GM18507 (cell line): Measurements from ENCODE around the gene PAQR7.

ENCODE experiments used
- DNase-seq: peaks from one replicate; pipeline ENCODE4 v3.0.0; 2011; ENCODE audit warnings: low read depth; ENCODE audit not compliant: insufficient read length; ENCODE audit errors: extremely low spot score
- FAIRE-seq: peaks from 2 replicates; lab custom pipeline; 2011; peaks lifted over from hg19 to GRCh38; lab: Jason Lieb, UNC

The PAQR7 gene

DNA sequence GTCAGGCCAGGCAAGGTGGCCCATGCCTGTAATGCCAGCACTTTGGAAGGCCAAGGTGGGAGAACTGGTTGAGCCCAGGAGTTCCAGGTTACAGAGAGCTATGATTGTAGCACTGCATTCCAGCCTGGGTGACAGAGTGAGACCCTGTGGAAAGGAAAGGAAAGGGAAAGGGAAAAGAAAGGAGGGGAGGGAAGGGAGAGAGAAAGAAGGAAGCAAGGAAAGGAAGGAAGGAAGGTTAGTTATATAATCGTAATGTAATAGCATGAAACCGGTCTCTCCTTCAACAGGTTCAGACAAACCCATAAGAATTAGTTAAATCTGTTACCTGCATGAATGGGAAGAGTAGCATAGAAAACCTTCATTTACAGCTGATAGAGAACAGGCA, 1.2 kb upstream of the PAQR7 start:
- DNase-seq (no peak), FAIRE-seq (no peak)

DNA sequence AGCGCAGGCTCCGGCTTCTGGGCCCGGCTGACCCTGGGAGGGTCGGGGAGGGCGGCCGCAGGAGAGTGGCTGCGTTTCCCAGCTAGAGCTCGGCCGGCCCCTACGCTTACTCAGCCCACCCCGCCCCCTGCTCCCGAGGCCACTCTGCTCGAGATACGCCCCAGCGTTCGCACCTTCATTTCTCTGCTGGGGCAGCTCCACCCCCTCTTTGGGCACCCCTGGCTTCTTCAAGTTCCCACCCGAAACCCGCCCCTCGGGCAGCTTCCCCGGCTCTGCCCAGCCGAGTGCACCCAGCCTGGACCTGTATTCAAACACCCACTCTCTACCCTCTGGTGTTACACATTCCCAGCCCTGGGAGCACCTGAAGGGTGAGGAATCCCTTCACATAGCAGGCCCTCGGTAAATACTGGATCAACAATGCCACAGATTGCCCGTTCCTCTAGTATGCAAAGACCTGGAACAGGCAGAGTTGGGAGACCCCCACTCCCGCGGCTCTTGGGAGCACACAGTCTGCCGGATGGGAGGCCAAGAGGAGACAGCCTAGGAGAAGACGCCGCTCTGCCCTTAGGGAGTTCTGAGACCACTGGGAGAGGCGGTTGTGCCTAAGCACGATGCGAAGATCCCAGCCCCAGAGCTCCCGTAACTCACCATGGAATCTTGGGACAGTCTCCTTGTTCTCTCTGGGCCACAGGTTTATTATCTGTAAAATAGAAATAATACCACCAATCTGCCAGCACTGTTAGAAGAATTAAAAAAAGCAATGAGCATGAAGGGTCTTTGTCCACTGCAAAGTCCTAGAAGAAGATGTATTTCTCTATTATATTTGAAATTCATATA, 566 bp upstream of the PAQR7 start:
- FAIRE-seq = no peak
- DNase-seq = no peak

DNA sequence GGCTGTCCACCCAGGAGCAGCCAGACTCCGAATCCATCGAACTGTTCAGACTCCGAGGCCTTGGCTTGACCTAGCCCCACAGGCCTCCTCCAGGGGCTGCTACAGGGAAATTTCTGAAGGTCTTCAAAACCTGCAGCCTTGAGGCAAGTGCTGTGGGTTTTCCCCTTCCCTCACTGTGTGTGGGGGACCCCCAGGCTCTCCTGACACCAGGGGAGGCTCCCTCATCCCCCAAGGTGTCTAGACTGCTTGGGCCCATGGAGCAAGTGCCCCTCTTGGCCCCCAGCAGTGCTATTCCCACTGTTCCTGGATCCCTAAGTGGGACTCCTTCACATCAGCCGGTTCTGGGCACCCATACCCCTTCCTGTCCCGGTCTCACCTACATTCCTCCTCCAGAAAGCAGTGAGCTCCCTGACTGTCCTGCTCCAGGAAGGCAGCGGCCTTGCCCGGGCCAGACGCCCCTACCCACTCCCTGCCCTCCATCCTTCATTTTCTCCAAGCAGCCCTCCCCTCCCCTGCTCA, 814 bp downstream of the PAQR7 start:
- FAIRE-seq (no peak), DNase-seq (no peak)

DNA sequence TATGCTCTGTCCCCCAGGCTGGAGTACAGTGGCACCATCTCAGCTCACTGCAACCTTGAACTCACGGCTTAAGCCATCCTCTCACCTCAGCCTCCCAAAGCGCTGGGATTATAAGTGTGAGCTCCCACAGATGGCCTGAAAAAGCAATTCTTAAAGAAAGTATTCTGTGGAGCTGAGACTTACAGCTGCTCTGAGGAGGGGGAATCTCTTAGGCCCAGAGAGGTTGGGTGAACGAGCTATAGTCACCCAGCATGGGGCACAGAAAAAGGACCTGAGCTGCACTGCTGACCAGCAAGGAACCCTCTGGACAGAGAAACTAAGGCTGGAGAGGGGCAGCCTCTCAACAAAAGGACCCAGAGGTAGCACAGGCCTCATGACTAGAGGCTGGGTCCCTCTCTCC, 1.3 kb downstream of the PAQR7 start:
- FAIRE-seq (no peak), DNase-seq (no peak)

DNA sequence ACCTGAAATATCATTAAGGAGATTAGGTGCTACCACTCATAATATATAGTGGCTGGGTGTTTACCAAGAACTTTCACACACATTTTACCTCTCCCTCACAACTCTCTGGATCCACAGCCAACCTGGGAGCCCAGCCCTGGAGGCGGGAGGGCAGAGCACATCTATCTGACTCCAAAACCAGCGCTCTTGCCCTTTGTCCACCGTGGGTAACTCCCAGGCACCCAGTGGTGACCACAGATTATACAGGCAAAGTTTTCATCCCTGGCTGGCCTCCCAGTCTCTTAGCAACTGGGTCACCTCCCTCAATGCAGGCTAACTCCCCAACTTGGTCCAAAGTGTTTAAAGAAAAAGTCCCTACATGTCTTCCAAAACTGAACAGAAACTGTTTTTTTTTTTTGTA, 2.4 kb downstream of the PAQR7 start:
- no peak for FAIRE-seq
- DNase-seq = no peak

DNA sequence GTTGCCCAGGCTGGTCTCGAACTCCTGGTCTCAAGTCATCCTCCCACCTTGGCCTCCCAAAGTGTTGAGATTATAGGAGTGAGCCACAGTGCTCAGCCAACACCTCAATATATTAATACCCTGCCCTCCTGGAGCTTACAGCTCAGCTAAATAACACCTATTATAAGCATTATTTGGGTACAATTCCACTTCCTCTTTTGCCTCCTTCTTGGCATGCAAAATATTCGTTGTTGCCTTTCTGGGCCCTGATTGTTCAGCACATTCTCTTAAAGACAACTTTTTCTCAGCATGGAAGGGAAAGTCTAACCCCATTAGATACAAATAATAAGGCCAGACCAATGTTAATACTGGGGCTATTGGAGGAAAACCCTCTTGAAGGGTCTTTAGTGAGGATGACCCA, 2.8 kb downstream of the PAQR7 start:
- DNase-seq (no peak), FAIRE-seq (no peak)

DNA sequence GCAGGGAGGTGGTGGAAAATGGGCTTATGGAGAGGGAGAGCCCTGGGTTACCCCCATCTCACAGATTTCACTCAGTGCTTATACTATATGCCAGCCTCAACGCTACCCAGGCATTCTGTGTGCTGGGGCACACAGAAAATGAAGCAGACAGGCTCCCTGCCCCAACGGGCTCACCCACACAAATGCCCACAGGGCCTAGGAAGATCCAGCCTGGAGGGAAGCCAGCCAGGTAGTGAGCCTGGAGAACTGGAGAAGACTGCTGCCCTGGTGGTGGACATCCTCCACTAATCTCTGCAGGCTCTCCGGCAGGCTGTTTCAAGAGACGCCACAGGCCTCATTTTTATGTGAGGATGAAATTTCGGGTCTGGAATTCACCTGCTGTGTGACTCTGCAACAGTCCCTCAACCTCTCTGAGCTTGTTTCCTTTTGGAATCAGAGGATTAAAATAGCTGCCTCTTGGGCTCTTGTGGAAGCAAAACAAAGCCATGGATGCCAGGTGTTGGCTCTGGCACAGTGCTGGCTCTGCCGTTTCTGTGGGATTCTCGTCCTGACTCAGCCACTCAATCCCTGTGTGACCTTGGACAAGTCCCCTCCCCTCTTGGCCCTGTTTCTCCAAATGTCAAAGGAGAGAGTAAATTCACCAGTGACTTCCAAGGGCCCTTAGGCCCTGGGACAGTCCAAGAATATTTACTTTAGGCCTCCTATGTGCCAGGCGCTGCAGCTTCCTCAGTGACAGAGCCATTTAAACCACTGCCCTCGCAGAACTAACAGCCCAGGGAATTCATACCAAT, 3.6 kb downstream of the PAQR7 start:
- DNase-seq = no peak
- FAIRE-seq = no peak

DNA sequence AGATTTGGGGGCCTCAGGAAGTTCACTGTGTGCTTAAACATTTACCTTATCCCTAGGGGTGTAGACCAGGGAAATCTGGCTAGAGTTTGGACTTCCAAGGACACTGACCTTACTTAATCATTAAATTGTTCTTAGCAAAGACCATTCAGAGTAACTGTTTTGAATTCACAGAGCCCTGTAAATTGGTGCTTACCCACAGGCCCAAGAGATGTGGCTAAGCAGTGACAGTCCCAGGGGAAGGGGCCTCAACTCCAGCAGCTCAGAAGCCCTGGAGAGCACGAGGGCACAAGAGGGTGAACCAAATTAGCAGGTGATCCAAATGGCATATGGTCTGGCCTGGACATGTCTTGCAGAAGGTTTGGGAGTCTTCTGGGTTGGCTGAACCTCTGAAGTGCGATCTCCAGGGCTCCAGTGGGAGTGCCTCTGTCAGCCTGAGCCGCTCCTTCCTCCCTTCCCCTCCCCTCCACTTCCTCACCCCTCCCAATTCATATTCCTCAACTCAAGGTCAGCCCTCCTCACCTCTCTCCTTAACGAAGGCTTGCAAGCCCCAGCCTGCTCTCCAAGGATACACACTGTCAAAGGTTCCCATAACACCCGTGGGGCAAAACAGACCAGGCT, 4.3 kb downstream of the PAQR7 start:
- no peak for FAIRE-seq
- DNase-seq = no peak

DNA sequence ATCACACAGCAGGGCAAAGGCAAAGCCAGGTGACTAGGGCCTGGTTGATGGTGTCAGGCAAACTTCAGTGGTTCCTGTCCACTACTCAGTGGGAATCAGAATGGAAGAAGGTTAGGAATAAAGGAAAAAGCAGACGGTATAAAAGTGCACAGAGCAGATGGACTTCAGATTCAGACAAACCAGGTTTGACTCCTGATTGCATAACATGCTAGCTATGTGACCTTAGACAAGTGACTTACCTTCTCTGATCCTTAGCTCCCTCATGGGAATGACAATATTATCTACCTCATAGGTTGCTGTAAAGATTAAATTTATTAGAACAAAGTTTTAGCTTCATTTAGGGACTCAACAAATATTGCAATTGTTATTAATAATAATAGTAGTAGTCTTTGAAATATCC, 4.9 kb downstream of the PAQR7 start:
- FAIRE-seq = no peak
- no peak for DNase-seq

DNA sequence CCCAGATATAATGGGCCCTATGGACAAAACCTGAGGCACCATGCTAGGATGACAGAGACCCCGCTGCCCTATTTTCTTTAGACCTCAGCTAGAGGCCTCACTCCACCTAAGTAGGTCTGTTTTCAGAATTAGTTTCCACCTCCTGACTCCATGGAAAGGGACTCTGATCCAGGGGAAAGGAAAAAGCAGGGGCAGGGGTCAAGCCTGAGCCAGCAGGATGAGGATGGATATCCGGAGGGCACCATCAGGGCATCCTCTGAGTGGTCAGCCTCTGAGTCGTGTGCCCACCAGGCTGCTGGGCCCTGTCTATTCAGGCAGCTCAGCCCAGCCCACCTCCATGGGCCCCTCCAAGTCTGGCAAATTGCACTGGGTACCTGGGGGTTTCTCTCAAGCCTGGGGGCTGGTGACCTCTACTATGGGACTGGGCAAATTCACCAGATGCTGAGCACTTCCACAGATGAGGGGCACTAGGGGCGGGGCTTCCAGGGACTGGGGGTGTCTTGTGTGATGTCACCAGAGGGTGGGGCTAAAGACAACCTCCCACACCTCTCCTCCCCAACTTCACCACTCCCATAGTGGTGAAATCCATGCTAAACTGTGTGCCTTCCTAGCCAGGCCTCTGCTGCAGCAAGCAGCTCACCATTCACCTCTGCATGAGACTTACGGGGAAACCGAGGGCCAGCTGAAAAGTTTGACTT, 5.5 kb downstream of the PAQR7 start:
- DNase-seq (no peak), FAIRE-seq (no peak)

DNA sequence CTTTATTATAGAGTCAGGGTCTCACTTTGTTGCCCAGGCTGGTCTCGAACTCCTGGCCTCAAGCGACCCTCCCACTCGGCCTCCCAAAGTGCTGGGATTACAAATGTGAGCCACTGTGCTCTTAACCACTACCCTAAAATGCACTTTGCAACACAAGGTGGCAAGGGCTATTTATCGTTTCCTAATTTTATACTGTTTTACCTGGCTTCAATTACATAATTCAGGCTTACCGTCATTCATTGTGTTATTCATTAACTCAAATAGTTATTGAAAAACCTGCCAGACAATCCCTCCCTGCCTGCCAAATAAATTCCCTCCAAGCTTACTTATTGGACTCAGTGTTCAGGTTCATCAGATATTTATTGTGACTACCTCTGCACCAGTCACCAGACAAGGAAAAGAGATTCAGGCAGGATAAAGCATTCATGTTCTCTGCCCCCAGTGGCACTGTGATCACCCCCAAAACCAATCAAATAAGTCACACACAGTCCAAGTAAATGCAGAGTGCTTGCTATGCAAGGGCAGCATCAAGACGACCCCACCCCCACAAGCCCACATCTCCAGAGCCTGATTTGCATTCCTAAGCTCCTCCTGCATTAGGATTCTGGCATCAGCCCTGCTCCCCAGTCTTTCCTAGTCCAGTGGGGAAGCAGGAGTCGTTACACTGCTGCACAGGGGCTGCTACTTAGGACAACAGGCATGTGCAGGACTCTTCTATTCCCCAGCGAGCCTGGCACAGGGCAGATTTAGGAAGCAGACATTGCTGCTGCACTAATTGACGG, 8.1 kb downstream of the PAQR7 start:
- no peak for FAIRE-seq
- no peak for DNase-seq

DNA sequence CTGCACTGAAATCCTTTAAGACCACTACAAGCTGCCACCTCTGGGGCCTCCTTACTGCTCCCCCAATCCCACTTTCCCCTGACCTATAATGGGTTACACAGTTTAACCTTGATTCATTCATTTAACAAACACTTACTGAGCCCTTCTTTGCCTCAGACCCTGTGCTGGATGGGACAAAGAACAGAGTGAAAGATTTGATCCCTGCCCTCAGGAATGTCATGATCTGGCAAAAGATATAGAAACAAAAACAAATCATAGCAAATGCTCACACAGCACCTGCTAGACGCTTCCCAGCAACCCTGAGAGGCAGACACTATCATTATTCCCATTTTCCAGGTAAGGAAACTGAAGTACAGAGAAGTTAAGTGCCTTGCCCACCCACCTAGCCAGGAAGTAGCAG, 9.2 kb downstream of the PAQR7 start:
- no peak for FAIRE-seq
- no peak for DNase-seq

DNA sequence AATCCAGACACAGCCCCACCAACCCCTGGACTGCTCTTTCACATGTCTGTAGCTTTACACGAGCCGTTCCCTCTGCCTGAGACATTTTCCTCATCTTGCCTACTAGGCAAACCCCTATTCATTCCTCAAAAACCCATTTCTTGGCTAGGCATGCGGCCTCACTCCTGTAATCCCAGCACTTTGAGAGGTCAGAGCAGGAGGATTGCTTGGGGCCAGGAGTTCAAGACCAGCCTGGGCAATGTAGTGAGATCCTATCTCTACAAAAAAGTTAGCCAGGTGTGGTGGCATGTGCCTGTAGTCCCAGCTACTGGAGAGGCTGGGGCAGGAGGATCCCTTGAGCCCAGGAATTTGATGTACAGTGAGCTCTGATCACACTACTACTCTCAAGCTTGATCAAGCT, 11.1 kb downstream of the PAQR7 start:
- DNase-seq (no peak), FAIRE-seq (no peak)

DNA sequence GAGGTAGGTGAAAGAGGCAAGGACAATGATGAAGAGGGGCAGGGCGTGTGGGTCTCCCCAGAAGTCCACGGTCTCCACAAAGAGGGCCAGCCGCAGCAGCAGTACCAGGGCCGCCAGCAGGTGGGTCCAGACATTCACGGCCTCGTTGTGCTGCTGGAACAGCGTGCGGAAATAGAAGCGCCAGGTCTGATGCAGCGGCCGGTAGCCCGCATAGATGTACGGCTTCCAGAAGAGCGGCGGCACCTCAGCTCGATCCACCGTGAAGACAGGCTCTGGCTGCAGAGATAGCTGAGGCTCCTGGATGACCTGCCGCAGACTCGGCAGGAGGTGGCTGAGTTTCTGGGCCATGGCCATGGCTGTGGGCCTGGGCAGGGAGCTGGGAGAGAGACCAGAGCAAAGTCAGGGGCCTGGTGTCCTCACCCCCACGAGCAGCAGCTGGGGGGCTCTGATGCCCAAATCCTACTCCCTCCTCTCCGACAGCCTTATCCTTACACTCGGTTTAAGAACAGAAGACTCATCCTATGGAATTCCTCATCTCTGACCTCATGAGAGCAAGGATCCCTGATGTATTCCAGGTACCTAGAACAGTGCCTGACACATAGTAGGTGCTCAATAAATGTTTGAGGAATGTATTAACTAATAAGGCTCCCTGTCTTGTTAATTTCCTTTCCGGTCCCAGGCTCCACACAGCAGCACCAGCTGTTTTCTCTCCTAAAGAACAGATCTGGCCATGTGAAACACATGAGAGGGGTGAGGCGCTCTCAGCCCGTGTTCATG, 11.8 kb downstream of the PAQR7 start:
- DNase-seq (no peak), FAIRE-seq (no peak)

DNA sequence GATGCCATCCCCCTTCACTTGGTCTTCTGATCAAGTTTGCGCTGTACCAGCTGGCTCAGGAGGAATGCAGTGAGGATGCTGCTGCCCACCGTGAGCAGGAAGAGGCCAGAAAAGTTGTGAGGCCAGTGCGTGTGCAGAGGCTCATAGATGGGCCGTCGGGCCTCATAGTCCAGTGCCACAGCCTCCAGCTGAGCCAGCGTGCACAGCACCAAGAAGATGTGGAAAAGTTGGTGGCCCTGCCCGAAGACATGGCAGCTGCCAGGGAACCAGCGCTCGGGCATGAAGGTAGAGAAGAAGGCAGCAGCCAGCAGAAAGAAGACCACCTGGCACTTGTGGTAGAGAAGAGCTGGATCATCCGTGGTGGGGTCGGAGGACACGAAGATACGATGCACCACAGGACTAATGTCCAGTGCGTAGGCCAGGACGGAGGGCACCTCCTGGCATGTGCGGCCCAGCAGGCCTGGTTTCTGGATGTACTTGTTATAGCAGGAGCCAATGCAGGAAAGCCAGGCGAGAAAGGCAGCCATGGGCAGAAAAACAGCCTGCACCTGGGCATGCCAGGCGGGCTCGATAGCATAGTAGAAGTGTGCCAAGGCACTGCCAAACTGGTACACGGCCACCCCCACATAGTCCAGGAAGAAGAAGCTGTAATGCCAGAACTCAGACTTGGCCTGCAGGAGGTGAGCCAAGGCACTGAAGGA, 12.6 kb downstream of the PAQR7 start:
- no peak for FAIRE-seq
- no peak for DNase-seq

DNA sequence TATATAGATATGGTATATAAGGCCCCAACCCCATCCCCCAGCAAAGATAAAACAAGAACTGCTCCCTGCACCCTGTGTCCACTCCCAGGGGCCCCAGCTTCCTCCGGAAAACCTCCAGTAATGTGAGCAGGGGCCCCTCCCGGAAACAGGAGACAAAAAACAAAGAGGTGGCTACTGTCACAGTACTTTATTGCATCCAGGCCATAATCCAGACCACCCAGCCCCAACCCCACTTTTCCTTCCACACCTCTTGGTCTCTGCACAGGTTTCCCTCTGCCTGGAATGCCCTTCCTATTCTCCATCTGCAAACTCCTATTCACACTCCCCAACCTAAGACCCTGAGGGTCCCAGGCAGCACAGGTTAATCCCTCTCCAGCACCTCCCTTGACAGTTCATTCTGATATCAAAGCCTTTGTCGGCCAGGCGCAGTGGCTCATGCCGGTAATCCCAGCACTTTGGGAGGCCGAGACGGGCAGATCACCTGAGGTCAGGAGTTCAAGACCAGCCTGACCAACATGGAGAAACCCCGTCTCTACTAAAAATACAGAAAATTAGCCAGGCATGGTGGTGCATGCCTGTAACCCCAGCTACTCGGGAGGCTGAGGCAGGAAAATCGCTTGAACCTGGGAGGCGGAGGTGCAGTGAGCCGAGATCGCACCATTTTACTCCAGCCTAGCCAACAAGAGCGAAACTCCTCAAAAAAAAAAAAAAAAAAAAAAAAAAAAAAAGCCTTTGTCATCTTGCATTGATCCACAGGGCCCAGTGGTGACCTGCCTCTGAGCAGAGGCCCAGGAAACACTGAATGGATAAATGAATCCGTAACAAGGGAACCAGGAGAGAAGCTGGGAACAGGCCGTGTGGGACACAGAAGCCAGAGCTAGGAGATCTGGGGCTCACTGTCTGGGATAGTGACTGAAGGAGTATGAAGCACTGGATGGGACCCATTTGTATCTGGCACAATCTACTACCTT, 13.9 kb downstream of the PAQR7 start:
- DNase-seq (no peak), FAIRE-seq (no peak)
